SK-N-SH (cell line): Measurements from ENCODE around the gene CHTF18. TPM values are rescaled to one million over a fixed set of nuclear protein-coding genes. Genes with fewer than 3 reads are reported as not detected.

Source experiments
- CTCF ChIA-PET: fragments of 300-600, 350-600 bp; formaldehyde crosslinking; extraction: SDS; loops from one replicate; lab custom pipeline; 2021; lab: Yijun Ruan, JAX
- POLR2A ChIA-PET: fragments of 350-600 bp; sonication (Branson Sonifier 250); formaldehyde crosslinking; extraction: SDS; loops from one replicate; lab custom pipeline; 2020; ENCODE audit warnings: antibody characterized with exemption, inconsistent platforms; lab: Yijun Ruan, JAX
- DNase-seq: peaks from one replicate; pipeline ENCODE4 v3.0.0; 2012
- H2AFZ ChIP-seq: fragments of 200-600 bp; sonication (generic); 2 replicates; pipeline ENCODE4 v1.8.1; 2016; ENCODE audit warnings: antibody characterized with exemption, mild to moderate bottlenecking, low read depth
- H3F3A ChIP-seq: fragments of 200-600 bp; sonication (generic); replicated peaks from 2 replicates; pipeline ENCODE3; 2016; ENCODE audit warnings: antibody characterized with exemption, mild to moderate bottlenecking; ENCODE audit not compliant: insufficient read depth
- H3K27ac ChIP-seq, 2 experiments: fragments of 200-500 bp in 1 of 2; fragments of 200-600 bp in 1 of 2; sonication (Bioruptor generic) in 1 of 2; sonication (generic), shearing (Covaris generic) in 1 of 2; 2 replicates each; pipeline versions ENCODE4 v1.5.1 to v1.6.1; 2014 to 2016; ENCODE audit warnings: low read depth in 2 of 2, inconsistent platforms in 1 of 2, low read length in 1 of 2, mild to moderate bottlenecking in 1 of 2, mixed read lengths in 1 of 2
- H3K27me3 ChIP-seq: fragments of 200-600 bp; sonication (generic), shearing (Covaris generic); 2 replicates; pipeline ENCODE4 v1.6.1; 2016; ENCODE audit warnings: mixed run types; ENCODE audit not compliant: insufficient read depth
- H3K36me3 ChIP-seq, 2 experiments: fragments of 200-500 bp in 1 of 2; fragments of 200-600 bp in 1 of 2; sonication (Bioruptor generic) in 1 of 2; sonication (generic) in 1 of 2; replicated peaks in 1 of 2; 2 replicates each; pipeline versions ENCODE3 to v1.5.1; 2014 to 2016; ENCODE audit warnings: low read length in 1 of 2, mild to moderate bottlenecking in 1 of 2; ENCODE audit not compliant: insufficient read depth in 2 of 2, control insufficient read depth in 1 of 2
- H3K4me1 ChIP-seq, 2 experiments: fragments of 200-500 bp in 1 of 2; fragments of 200-600 bp in 1 of 2; sonication (Bioruptor generic) in 1 of 2; sonication (generic), shearing (Covaris generic) in 1 of 2; 2 replicates each; pipeline versions ENCODE4 v1.5.1 to v1.6.1; 2014 to 2016; ENCODE audit warnings: low read depth in 1 of 2, low read length in 1 of 2, mixed run types in 1 of 2; ENCODE audit not compliant: insufficient read depth in 2 of 2, control insufficient read depth in 1 of 2
- H3K4me2 ChIP-seq: fragments of 200-600 bp; sonication (generic), shearing (Covaris generic); 2 replicates; pipeline ENCODE4 v1.6.1; 2017; ENCODE audit warnings: mixed run types
- H3K4me3 ChIP-seq, 2 experiments: fragments of 200-500 bp in 1 of 2; fragments of 200-600 bp in 1 of 2; sonication (Bioruptor generic) in 1 of 2; sonication (generic), shearing (Covaris generic) in 1 of 2; 2 replicates each; pipeline versions ENCODE4 v1.5.1 to v1.8.1; 2014 to 2016; ENCODE audit warnings: low read depth in 2 of 2, inconsistent platforms in 1 of 2, low read length in 1 of 2, mild to moderate bottlenecking in 1 of 2, mixed read lengths in 1 of 2, moderate library complexity in 1 of 2
- H3K79me2 ChIP-seq: fragments of 200-600 bp; sonication (generic); 2 replicates; pipeline ENCODE4 v1.8.1; 2017; ENCODE audit warnings: mild to moderate bottlenecking; ENCODE audit not compliant: insufficient read depth
- H3K9ac ChIP-seq: fragments of 200-600 bp; sonication (generic); 2 replicates; pipeline ENCODE4 v1.6.1; 2017; ENCODE audit warnings: mixed run types
- H3K9me2 ChIP-seq: fragments of 200-600 bp; sonication (generic); 2 replicates; pipeline ENCODE4 v1.6.1; 2017; ENCODE audit warnings: mixed run types
- H3K9me3 ChIP-seq: fragments of 200-600 bp; sonication (generic); 2 replicates; pipeline ENCODE4 v1.6.1; 2017; ENCODE audit warnings: mixed run types, mild to moderate bottlenecking, moderate library complexity
- H4K20me1 ChIP-seq: fragments of 200-600 bp; sonication (generic); 2 replicates; pipeline ENCODE4 v1.6.1; 2017; ENCODE audit warnings: mild to moderate bottlenecking, mixed run types; ENCODE audit not compliant: insufficient read depth
- GABPA ChIP-seq: IDR thresholded peaks from 2 replicates; pipeline ENCODE4 v1.4.0; 2012; ENCODE audit warnings: low read depth, mild to moderate bottlenecking
- MXI1 ChIP-seq: IDR thresholded peaks from 2 replicates; pipeline ENCODE4 v1.6.1; 2012; ENCODE audit warnings: mild to moderate bottlenecking, low read depth, low read length, improper control_type of control experiment
- NFIC ChIP-seq: IDR thresholded peaks from 2 replicates; pipeline ENCODE4 v1.4.0; 2012; ENCODE audit warnings: borderline replicate concordance
- NRF1 ChIP-seq: IDR thresholded peaks from 2 replicates; pipeline ENCODE4 v1.6.1; 2012; ENCODE audit warnings: low read depth, mild to moderate bottlenecking, low read length
- POLR2AphosphoS5 ChIP-seq: IDR thresholded peaks from 2 replicates; pipeline ENCODE4 v1.6.1; 2012; ENCODE audit warnings: low read depth, low read length
- RFX5 ChIP-seq: IDR thresholded peaks from 2 replicates; pipeline ENCODE4 v1.6.1; 2012; ENCODE audit warnings: mild to moderate bottlenecking, improper control_type of control experiment, low read length
- SIN3A ChIP-seq: IDR thresholded peaks from 2 replicates; pipeline ENCODE4 v1.6.1; 2012; ENCODE audit warnings: low read depth, mild to moderate bottlenecking, low read length, moderate library complexity, borderline replicate concordance
- SMC3 ChIP-seq: IDR thresholded peaks from 2 replicates; pipeline ENCODE4 v1.6.1; 2012; ENCODE audit warnings: low read depth, low read length, improper control_type of control experiment
- TAF1 ChIP-seq: IDR thresholded peaks from 2 replicates; pipeline ENCODE4 v1.6.1; 2012; ENCODE audit warnings: low read depth, mild to moderate bottlenecking, low read length, moderate library complexity, borderline replicate concordance
- TCF12 ChIP-seq: IDR thresholded peaks from 2 replicates; pipeline ENCODE4 v1.4.0; 2012
- YY1 ChIP-seq: IDR thresholded peaks from 2 replicates; pipeline ENCODE4 v1.4.0; 2012; ENCODE audit warnings: low read depth, mild to moderate bottlenecking
- WGBS: methylation state at CpG from one replicate; pipeline ENCODE4 v1.1.6; 2017; ENCODE audit warnings: low lambda C conversion rate; 5-methylcytosine and 5-hydroxymethylcytosine counted together
- polyA plus RNA-seq, 3 experiments: library from polyadenylated mRNA; depleted of rRNA; stranded (reverse); fragments of >200 nt; gene quantifications; 2 replicates each; pipeline ENCODE4 v1.2.3, GENCODE V29; 2012
- TF ChIP-seq, protein P1 (sequence below): IDR thresholded peaks from 2 replicates; pipeline ENCODE4 v1.4.0; 2012; ENCODE audit warnings: low read depth
- TF ChIP-seq, protein P2 (sequence below): IDR thresholded peaks from 2 replicates; pipeline ENCODE4 v1.4.0; 2012; ENCODE audit warnings: low read depth, borderline replicate concordance

The CHTF18 gene
- polyA plus RNA-seq, 1 of the 3 experiments (the other 2 are of a cell fraction), result 17.7 TPM

DNA sequence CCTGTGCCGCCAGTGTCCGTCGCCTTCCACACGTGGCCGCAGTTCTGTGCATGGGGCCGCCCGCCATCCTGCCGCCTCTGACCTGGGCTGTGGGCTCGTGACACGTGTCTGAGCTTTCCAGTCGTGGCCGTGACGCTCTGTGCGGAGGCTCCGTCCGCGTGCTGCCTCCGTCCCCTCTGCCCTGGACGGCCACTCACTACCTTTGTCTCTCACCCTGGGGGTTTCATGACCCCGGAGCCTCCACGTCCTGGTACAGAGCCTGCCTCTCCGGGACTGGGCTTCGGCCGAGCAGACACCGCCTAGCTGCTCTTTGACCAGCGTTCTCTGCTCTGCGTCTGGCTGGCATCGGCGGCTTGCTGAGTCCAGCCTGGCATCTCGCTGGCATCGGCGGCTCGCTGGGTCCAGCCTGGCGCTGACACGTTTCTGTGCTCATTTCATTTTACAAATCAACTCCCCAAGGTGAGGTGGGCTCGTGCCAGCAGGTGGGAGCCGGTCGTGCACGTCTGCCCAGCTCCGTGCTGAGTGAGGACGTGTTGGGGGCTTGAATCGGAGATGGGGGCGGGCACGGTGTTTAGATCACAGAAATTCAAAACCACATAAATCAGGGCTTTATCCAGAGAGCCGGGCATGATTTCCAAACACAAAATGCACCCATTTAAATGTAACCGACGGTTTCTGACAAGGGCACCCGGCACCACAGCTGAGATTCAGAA is 56.4 kb downstream of the CHTF18 start:
- no peaks in the 10 kb centered on the region for H3K36me3 ChIP-seq
- no peaks in the 10 kb centered on the region for H4K20me1 ChIP-seq
- no peak overlapping the region for H3K27ac ChIP-seq
- ChIA-PET POLR2A (no interaction called here), CTCF (no interaction called here)
- H3K4me1 ChIP-seq, result no peaks in the 10 kb centered on the region
- no peaks in the 10 kb centered on the region for H3K79me2 ChIP-seq
- H3K9me2 ChIP-seq, result no peaks in the 10 kb centered on the region
- H3F3A ChIP-seq, result no peaks in the 10 kb centered on the region
- whole genome bisulfite sequencing, result 36% methylated on average over 29 of the region's 48 CpGs
- H3K27me3 ChIP-seq, result peaks cover 62% of the 10 kb centered on the region
- H3K4me2 ChIP-seq, result no peak overlapping the region
- DNase-seq, result no peak
- no peaks in the 10 kb centered on the region for H3K9me3 ChIP-seq
- H2AFZ ChIP-seq, result no peak overlapping the region
- no peak for TF ChIP-seq SIN3A
- TF ChIP-seq POLR2AphosphoS5, result no peak
- no peak for TF ChIP-seq YY1
- no peak for TF ChIP-seq NFIC
- no peak for TF ChIP-seq MXI1
- TF ChIP-seq TAF1, result no peak
- TF ChIP-seq NRF1, result no peak
- TF ChIP-seq, protein P1, sequence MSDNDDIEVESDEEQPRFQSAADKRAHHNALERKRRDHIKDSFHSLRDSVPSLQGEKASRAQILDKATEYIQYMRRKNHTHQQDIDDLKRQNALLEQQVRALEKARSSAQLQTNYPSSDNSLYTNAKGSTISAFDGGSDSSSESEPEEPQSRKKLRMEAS, result no peak
- TF ChIP-seq SMC3, result no peak
- no peak for TF ChIP-seq GABPA
- no peak for TF ChIP-seq TCF12
- TF ChIP-seq RFX5, result no peak
- no peak overlapping the region for H3K4me3 ChIP-seq
- H3K9ac ChIP-seq, result no peak overlapping the region

DNA sequence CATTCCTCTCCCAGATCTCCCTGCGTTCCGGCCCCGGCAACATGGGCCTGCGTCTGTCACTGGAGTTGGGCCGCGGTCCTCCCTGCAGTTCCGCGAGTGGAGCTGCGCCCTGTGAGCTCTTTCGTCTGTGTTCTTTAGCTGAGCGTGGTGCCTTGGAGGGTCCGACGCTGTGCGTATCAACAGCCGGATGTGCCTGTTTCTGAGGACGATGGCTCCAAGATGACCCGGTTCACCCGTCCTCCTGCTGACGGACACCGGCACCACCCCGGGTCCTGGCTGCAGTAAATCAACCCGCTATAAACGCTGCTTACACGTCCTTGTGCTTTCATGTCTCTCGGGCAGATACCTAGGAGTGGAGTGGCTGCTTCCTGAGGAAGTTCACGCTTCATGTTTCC is 56.9 kb downstream of the CHTF18 start:
- no peaks in the 10 kb centered on the region for H3K79me2 ChIP-seq
- no peaks in the 10 kb centered on the region for H4K20me1 ChIP-seq
- H2AFZ ChIP-seq, result no peak overlapping the region
- no peaks in the 10 kb centered on the region for H3K9me2 ChIP-seq
- H3K4me3 ChIP-seq, result no peak overlapping the region
- WGBS, result 21% methylated on average over 22 of the region's 26 CpGs
- ChIA-PET POLR2A (no interaction called here), CTCF (no interaction called here)
- H3K4me1 ChIP-seq, result no peaks in the 10 kb centered on the region
- no peaks in the 10 kb centered on the region for H3F3A ChIP-seq
- peaks cover 56% of the 10 kb centered on the region for H3K27me3 ChIP-seq
- TF ChIP-seq, protein P2, sequence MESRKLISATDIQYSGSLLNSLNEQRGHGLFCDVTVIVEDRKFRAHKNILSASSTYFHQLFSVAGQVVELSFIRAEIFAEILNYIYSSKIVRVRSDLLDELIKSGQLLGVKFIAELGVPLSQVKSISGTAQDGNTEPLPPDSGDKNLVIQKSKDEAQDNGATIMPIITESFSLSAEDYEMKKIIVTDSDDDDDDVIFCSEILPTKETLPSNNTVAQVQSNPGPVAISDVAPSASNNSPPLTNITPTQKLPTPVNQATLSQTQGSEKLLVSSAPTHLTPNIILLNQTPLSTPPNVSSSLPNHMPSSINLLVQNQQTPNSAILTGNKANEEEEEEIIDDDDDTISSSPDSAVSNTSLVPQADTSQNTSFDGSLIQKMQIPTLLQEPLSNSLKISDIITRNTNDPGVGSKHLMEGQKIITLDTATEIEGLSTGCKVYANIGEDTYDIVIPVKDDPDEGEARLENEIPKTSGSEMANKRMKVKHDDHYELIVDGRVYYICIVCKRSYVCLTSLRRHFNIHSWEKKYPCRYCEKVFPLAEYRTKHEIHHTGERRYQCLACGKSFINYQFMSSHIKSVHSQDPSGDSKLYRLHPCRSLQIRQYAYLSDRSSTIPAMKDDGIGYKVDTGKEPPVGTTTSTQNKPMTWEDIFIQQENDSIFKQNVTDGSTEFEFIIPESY, result no peak
- H3K9ac ChIP-seq, result no peak overlapping the region
- no peak overlapping the region for H3K4me2 ChIP-seq
- no peaks in the 10 kb centered on the region for H3K9me3 ChIP-seq
- H3K27ac ChIP-seq, result no peak overlapping the region
- DNase-seq, result no peak
- no peaks in the 10 kb centered on the region for H3K36me3 ChIP-seq
